Activated gamma-delta T cell (primary cell): ENCODE measurements around the gene TRIB2.

ENCODE experiments used
- DNase-seq: peaks from one replicate; lab custom pipeline; 2025; lab: John Stamatoyannopoulos, UW

TRIB2 gene

GRCh38 chr2:12742891-12743290 lies 26.2 kb downstream of the TRIB2 start:
- no peak for DNase-seq

- no peak for DNase-seq
Measured at GRCh38 chr2:12750166-12750905, 33.6 kb downstream of the TRIB2 start.

GRCh38 chr2:12754643-12755042 lies 37.9 kb downstream of the TRIB2 start:
- no peak for DNase-seq

GRCh38 chr2:12755384-12755783 lies 38.6 kb downstream of the TRIB2 start:
- DNase-seq, result no peak

GRCh38 chr2:12759248-12759647 lies 42.5 kb downstream of the TRIB2 start:
- DNase-seq, result no peak

- DNase-seq, result no peak
Measured at GRCh38 chr2:12761104-12761503, 44.4 kb downstream of the TRIB2 start.

GRCh38 chr2:12762337-12762736 lies 45.6 kb downstream of the TRIB2 start:
- no peak for DNase-seq

- no peak for DNase-seq
Measured at GRCh38 chr2:12762976-12763375, 46.2 kb downstream of the TRIB2 start.

GRCh38 chr2:12763486-12763885 lies 46.8 kb downstream of the TRIB2 start:
- no peak for DNase-seq

- no peak for DNase-seq
Measured at GRCh38 chr2:12764075-12764730, 47.5 kb downstream of the TRIB2 start.

GRCh38 chr2:12764849-12765605 lies 48.3 kb downstream of the TRIB2 start:
- DNase-seq, result no peak

GRCh38 chr2:12766421-12766879 lies 49.7 kb downstream of the TRIB2 start:
- no peak for DNase-seq

GRCh38 chr2:12767541-12767940 lies 50.8 kb downstream of the TRIB2 start:
- no peak for DNase-seq

- no peak for DNase-seq
Measured at GRCh38 chr2:12767996-12768624, 51.4 kb downstream of the TRIB2 start.

- DNase-seq, result no peak
Measured at GRCh38 chr2:12769492-12770105, 52.9 kb downstream of the TRIB2 start.

GRCh38 chr2:12770300-12770968 lies 53.7 kb downstream of the TRIB2 start:
- no peak for DNase-seq

- DNase-seq, result no peak
Measured at GRCh38 chr2:12771154-12771553, 54.4 kb downstream of the TRIB2 start.

GRCh38 chr2:12773586-12774394 lies 57.1 kb downstream of the TRIB2 start:
- DNase-seq, result no peak

GRCh38 chr2:12774395-12774727 lies 57.6 kb downstream of the TRIB2 start:
- DNase-seq, result no peak

GRCh38 chr2:12776521-12776961 lies 59.8 kb downstream of the TRIB2 start:
- DNase-seq, result no peak
